ENCODE data around the gene FKBP5.
"Not testable (repeated sequence)": the region's sequence is repeated elsewhere in the genome, so short reads cannot be mapped to it uniquely, and the experiment has no call there.

FKBP5 gene

DNA sequence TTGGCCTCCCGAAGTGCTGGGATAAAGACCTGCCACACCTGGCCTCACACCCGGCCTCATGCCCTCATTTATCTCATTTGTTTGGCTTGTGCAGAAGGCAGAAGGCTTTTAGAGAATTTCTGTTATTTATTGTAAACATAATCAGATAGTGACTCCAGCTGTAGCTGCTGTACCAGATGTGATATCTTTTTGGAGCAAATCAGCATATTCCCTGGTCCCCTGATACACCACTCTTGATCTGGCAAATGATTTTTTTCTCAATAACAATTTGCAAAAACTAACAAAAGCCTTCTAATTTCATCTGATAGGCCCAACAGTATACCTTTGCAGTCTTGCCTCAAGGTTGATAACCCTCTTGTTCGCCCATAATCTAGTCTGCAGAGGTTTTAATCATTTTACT is 149.5 kb downstream of the FKBP5 start:
- H3K27ac ChIP-seq = no peak overlapping the region
- DNase-seq = no peak
- H3K36me3 ChIP-seq (replicated peaks) = no peaks in the 10 kb centered on the region
- in situ Hi-C loops (cut with HindIII; ENCODE audit: low pct_ligation_motif_present, low sequenced_read_pairs) = no loop called here
- H3K27me3 ChIP-seq (replicated peaks) = no peaks in the 10 kb centered on the region
- TF ChIP-seq, protein P1, sequence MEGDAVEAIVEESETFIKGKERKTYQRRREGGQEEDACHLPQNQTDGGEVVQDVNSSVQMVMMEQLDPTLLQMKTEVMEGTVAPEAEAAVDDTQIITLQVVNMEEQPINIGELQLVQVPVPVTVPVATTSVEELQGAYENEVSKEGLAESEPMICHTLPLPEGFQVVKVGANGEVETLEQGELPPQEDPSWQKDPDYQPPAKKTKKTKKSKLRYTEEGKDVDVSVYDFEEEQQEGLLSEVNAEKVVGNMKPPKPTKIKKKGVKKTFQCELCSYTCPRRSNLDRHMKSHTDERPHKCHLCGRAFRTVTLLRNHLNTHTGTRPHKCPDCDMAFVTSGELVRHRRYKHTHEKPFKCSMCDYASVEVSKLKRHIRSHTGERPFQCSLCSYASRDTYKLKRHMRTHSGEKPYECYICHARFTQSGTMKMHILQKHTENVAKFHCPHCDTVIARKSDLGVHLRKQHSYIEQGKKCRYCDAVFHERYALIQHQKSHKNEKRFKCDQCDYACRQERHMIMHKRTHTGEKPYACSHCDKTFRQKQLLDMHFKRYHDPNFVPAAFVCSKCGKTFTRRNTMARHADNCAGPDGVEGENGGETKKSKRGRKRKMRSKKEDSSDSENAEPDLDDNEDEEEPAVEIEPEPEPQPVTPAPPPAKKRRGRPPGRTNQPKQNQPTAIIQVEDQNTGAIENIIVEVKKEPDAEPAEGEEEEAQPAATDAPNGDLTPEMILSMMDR (IDR thresholded peaks at IDR 0.05; ENCODE audit: low read depth, low read length, missing control alignments) = no peak
- H3K4me3 ChIP-seq (ENCODE audit: low read depth, low read length) = no peak overlapping the region

DNA sequence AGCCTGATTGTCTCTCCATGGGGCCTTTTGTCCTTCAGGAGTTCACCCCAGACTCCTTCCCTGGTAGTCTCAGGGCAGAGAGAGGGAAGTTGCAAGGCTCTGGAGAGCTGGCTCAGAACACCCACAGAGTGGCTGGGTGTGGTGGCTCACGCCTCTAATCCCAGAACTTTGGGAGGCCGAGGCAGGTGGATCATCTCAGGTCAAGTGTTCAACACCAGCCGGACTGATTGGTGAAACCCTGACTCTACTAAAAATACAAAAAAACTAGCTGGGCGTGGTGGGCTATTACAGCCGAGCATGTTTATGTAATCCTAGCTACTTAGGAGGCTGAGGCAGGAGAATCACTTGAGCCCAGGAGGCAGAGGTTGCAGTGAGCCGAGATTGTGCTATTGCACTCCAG is 152.9 kb downstream of the FKBP5 start:
- H3K4me3 ChIP-seq (ENCODE audit: low read depth, low read length); H3K27me3 ChIP-seq (replicated peaks); H3K36me3 ChIP-seq (replicated peaks); in situ Hi-C loops (cut with HindIII; ENCODE audit: low pct_ligation_motif_present, low sequenced_read_pairs); H3K27ac ChIP-seq; DNase-seq: not testable (repeated sequence)

DNA sequence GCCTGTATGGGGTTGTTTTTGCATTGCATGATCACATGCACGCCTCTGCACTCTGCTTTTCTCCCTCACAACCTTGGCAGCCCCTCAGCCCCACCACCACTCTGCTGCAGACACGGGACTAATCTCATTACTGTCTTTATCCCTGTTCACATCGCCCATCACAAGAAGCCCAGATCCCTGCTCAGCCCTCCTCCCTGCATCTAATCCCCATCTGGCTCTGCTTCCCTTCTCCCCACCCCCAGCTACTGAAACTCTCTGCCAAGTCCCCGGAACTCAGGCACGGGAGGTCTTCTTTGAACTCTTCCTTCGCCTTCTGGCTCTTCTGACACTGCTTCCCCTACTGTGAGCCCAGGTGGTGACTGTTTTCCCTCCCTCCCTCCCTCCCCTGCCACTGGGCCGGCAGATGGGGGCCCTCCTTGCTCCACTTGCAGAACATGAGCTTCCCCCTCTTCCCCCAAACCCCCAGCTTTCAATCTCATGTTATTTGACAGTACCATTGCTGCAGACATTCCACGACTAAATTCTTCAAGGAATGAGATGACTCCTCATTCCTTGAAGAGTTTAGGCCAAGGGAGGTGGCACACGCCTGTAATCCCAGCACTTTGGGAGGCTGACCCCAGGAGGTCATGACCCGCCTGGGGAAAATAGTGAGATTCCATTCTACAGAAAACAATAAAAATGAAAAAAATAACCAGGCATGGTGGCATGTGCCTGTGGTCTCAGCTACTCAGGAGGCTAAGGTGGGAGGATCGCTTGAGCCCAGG is 154.1 kb downstream of the FKBP5 start:
- Histone ChIP-seq H3K4me3 (ENCODE audit: low read depth, low read length) (no peak overlapping the region), H3K36me3 (replicated peaks) (no peaks in the 10 kb centered on the region), H3K27me3 (replicated peaks) (no peaks in the 10 kb centered on the region), H3K27ac (no peak overlapping the region)
- no peak for DNase-seq
- in situ Hi-C loops (cut with HindIII; ENCODE audit: low pct_ligation_motif_present, low sequenced_read_pairs) = no loop called here
- TF ChIP-seq, protein P1 (IDR thresholded peaks at IDR 0.05; ENCODE audit: low read depth, low read length, missing control alignments) = no peak

DNA sequence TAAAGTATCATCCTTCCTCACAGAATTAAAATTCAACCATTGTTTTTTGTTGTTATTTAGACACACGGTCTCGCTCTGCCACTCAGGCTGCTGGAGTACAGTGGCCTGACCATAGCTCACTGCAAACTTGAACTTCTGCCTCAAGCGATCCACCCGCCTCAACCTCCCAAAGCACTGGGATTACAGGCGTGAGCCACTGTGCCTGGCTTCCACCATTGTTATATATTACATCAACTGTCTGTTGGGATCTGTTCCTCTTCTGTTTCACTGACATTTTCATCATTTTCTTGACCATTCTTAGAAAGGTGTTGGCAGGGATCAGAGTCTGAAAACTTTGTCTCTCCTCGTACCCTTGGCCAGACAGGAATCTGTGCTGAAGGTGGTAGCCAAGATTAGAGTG is 154.7 kb downstream of the FKBP5 start:
- TF ChIP-seq, protein P1 (IDR thresholded peaks at IDR 0.05; ENCODE audit: low read depth, low read length, missing control alignments) = no peak
- no peak for DNase-seq
- in situ Hi-C loops (cut with HindIII; ENCODE audit: low pct_ligation_motif_present, low sequenced_read_pairs) = no loop called here
- Histone ChIP-seq H3K27ac (no peak overlapping the region), H3K27me3 (replicated peaks) (no peaks in the 10 kb centered on the region), H3K4me3 (ENCODE audit: low read depth, low read length) (no peak overlapping the region), H3K36me3 (replicated peaks) (no peaks in the 10 kb centered on the region)

DNA sequence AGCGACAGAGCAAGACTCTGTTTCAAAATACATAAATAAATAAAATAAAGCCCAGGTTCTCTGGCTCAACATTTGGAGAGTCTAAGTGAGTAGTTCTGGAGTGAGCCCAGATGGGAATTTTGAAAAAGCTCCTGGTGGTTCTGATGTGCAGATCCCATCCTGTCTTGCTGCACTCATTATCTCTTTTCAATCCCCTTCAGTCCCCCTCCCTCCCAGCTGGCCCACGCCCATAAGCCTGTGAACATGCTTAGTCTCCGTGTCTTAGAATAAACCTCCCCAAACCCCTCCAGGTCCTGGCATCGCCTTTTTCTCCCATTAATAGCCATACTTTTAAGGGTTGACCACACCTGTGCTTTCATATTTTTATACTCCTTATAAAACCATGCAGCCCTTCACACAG is 156.6 kb downstream of the FKBP5 start:
- Histone ChIP-seq H3K4me3 (ENCODE audit: low read depth, low read length) (no peak overlapping the region), H3K36me3 (replicated peaks) (no peaks in the 10 kb centered on the region), H3K27me3 (replicated peaks) (no peaks in the 10 kb centered on the region), H3K27ac (no peak overlapping the region)
- in situ Hi-C loops (cut with HindIII; ENCODE audit: low pct_ligation_motif_present, low sequenced_read_pairs) = no loop called here
- TF ChIP-seq, protein P1 (IDR thresholded peaks at IDR 0.05; ENCODE audit: low read depth, low read length, missing control alignments) = no peak
- DNase-seq = no peak

DNA sequence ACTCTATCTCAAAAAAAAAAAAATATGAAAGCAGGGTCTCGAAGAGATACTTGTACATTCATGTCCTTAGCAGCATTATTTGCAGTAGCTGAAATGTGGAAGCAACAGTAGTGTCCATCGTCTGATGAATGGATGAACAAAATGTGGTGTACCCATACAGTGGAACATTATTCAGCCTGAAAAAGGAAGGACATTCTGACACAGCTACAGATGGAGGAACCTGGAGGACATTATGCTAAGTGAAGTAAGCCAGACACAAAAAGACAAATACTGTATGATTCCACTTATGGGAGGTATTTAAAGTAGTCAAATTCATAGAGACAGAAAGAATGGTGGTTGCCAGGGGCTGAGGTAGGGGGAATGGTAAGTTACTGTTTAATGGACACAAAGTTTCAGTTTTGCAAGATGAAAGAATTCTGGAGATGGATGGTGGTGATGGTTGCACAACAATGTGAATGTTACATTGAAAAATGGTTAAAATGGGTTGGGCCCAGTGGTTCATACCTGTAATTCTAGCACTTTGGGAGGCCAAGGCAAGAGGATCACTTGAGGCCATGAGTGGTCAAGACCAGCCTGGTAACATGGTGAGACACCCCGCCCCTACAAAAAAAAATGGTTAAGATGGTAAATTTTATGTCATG is 164.2 kb downstream of the FKBP5 start:
- H3K4me3 ChIP-seq (ENCODE audit: low read depth, low read length) = no peak overlapping the region
- H3K27me3 ChIP-seq (replicated peaks) = no peaks in the 10 kb centered on the region
- no peak for DNase-seq
- H3K27ac ChIP-seq = no peak overlapping the region
- TF ChIP-seq, protein P1 (IDR thresholded peaks at IDR 0.05; ENCODE audit: low read depth, low read length, missing control alignments) = no peak
- in situ Hi-C loops (cut with HindIII; ENCODE audit: low pct_ligation_motif_present, low sequenced_read_pairs) = no loop called here
- no peaks in the 10 kb centered on the region for H3K36me3 ChIP-seq (replicated peaks)
